ENCODE results near the gene GPX4.

Gene GPX4

DNA sequence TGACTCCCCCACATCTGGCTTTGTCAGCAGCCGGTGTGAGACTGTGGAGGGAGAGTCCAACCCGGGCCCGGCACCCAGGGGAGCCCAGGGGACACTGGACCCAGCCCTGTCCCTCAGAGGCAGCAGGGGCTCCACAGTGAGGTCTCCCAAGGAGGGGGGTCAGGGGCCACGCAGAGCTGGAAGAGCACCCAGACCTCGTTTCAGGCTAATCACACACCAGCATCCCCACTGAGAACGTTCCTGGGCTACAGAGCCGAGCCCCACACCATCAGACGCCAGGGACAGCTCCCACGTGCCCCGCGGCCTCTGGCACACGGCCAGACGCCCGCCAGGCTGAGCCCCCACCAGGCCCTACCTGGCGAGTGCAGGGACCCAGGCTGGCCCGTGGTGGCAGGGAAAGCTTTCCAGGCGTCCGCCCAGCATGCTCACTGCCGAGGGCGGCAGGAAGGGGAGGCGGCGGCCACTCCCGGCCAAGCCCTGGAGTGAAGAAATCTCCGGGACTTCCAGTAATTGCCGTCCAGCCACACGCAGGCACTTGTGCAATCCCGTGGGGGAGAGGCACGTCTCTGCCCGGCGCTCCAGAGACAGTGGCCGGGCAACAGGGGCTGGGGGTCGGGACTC, 51.0 kb downstream of the GPX4 start:
- no peak for DNase-seq

DNA sequence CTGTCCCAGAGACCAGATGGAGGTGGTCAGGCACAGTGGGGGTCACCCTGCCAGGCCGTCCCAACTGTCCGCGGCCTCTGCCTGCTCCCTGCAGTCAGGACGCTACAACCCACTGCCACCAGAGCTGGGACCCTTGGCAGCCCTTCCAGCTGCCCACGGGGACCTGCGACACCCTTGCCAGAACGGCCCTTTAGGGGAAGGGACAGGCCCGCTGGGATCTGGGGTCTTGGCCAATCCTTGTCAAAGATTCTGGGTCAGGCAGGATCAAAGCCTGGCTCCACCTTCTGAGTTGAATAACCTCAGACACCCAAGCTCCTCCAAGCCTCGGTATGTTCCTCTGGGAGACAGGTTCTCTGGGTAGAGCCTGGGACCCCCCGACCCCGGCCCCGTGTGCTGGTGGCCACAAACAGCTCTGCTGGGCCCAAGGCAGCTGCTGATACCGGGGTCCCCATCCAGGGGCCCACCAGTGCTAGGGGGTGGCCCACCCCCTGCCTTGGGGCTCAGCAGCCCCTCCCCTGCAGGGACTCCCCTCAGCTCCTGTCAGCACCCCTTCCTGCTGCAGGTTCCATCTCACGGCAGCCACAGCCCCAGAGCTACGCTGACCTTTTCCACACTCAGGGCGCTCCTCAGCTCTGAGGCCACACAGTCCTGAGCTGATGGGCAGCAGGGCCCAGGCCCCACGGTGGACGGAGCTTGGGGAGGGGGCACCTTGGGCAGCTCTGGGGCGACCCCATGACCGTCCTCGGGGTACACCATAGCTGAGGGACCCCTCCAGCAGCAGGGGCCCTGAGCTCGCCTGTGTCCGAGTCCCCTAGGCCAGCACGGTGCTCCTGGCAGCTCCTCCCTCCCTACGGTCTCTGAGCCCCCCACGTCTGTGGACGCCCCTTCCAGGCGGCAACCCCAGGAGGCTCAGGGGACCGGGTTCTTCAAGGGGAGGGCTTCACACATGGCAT, 51.8 kb downstream of the GPX4 start:
- no peak for DNase-seq

All from CD4-positive, alpha-beta T cell treated with Interleukin-21 for 1 hour (primary cell).